HCT116 (cell line): ENCODE measurements around the gene OLA1.

Experiments used
- CTCF ChIP-seq, 3 experiments: fragments of 200-600 bp in 1 of 3; sonication (generic) in 1 of 3; IDR thresholded peaks in 2 of 3; conservative IDR thresholded peaks in 1 of 3; 2 replicates each; pipeline ENCODE4 v1.5.1; 2012 to 2017; ENCODE audit warnings: low read depth in 2 of 3, low read length in 2 of 3, antibody characterized with exemption in 1 of 3, borderline replicate concordance in 1 of 3, control low read depth in 1 of 3, mild to moderate bottlenecking in 1 of 3, mixed read lengths in 1 of 3, mixed run types in 1 of 3, moderate library complexity in 1 of 3; ENCODE audit not compliant: insufficient read depth in 1 of 3
- POLR2A ChIP-seq: IDR thresholded peaks from 2 replicates; pipeline ENCODE4 v1.7.0; 2011; ENCODE audit warnings: borderline replicate concordance; ENCODE audit not compliant: insufficient read depth, insufficient read length; ENCODE audit errors: extremely low read depth
- POLR2AphosphoS5 ChIP-seq: IDR thresholded peaks from 2 replicates; pipeline ENCODE4 v1.6.1; 2011; ENCODE audit warnings: mild to moderate bottlenecking, low read depth, low read length, moderate library complexity
- ZBTB33 ChIP-seq: IDR thresholded peaks from 2 replicates; pipeline ENCODE4 v1.6.1; 2011; ENCODE audit warnings: mild to moderate bottlenecking, low read length, moderate library complexity; ENCODE audit not compliant: insufficient replicate concordance; ENCODE audit errors: extremely low read depth
- ZNF274 ChIP-seq: fragments of 200-500 bp; sonication (Bioruptor generic); IDR thresholded peaks from 2 replicates; pipeline ENCODE4 v1.6.1; 2014; ENCODE audit warnings: mild to moderate bottlenecking, low read depth, low read length, inconsistent platforms

GRCh38 chr2:174180726-174181236 lies 67.6 kb downstream of the OLA1 start:
- TF ChIP-seq ZNF274 (no peak), CTCF (IDR thresholded peaks at IDR 0.05 in 2 of 3, conservative IDR thresholded peaks at IDR 0.05 in 1 of 3; ENCODE audit: borderline replicate concordance in 1 of 3, insufficient read depth in 1 of 3, low read depth in 2 of 3, low read length in 2 of 3) (no peak), POLR2A (no peak), ZBTB33 (no peak), POLR2AphosphoS5 (no peak)
